Lower lobe of right lung (tissue), 2 donors: ENCODE data around the gene ARHGAP4. TPM values are rescaled to one million over a fixed set of nuclear protein-coding genes. Genes with fewer than 3 reads are reported as not detected.

Experiments used
- ATAC-seq, 2 donors: fragments of 200-7000 bp; cut with Tn5 transposase; one replicate each; pipeline ENCODE4 v1.9.1; 2020 to 2022; ENCODE audit warnings: mild to moderate bottlenecking in 2 of 2, moderate library complexity in 2 of 2
- DNase-seq: peaks from one replicate; pipeline ENCODE4 v3.0.0-alpha.2; 2020
- H3K27ac ChIP-seq: fragments of 200-600 bp; one replicate; pipeline ENCODE4 v1.8.0; 2022
- H3K27me3 ChIP-seq: fragments of 200-600 bp; one replicate; pipeline ENCODE4 v1.8.0; 2022; ENCODE audit warnings: low read depth
- H3K36me3 ChIP-seq: fragments of 200-600 bp; one replicate; pipeline ENCODE4 v1.8.0; 2022; ENCODE audit warnings: mild to moderate bottlenecking
- H3K4me1 ChIP-seq: fragments of 200-600 bp; one replicate; pipeline ENCODE4 v1.8.0; 2022
- H3K4me3 ChIP-seq: fragments of 200-600 bp; one replicate; pipeline ENCODE4 v1.8.0; 2022; ENCODE audit warnings: mild to moderate bottlenecking
- H3K9me3 ChIP-seq: fragments of 200-600 bp; one replicate; pipeline ENCODE4 v1.8.0; 2022
- CTCF ChIP-seq: fragments of 200-600 bp; IDR thresholded peaks from one replicate; pipeline ENCODE4 v1.8.0; 2022; ENCODE audit warnings: antibody characterized with exemption, mild to moderate bottlenecking
- intact Hi-C: fragments of 100-400 bp; cut with DNase I; formaldehyde crosslinking; loops from one replicate; pipeline ENCODE4 v1.11.0; 2022
- total RNA-seq: library from RNA; stranded (reverse); fragmentation: NEBNext Ultra II Directional; extraction: Animal tissue kit (Norgen Biotek cat#: 25700); gene quantifications from one replicate; pipeline ENCODE4 v1.2.1, GENCODE V29; 2021
- donor health status: DM: no; HTN: yes; CAD: no; lungs with severe emphysema.

The ARHGAP4 gene
- total RNA-seq, 1 donor from 2014 or later, result 70.7 TPM

GRCh38 chrX:153952373-153953026, 26.4 kb upstream of the ARHGAP4 start:
- ATAC-seq (no peak), DNase-seq (no peak)
- Histone ChIP-seq H3K4me3 (no peak overlapping the region), H3K27ac (no peak overlapping the region), H3K4me1 (peaks cover 5% of the 10 kb centered on the region), H3K9me3 (no peaks in the 10 kb centered on the region), H3K36me3 (peaks cover 87% of the 10 kb centered on the region), H3K27me3 (no peaks in the 10 kb centered on the region)
- intact Hi-C loops, result loop anchor here (10.0 kb wide), 1 partner anchor 188 kb away; the partner anchor contains the start of gene PLXNB3
- no peak for TF ChIP-seq CTCF

- no peaks in the 10 kb centered on the region for H3K9me3 ChIP-seq
Observed at GRCh38 chrX:153951683-153952372, 25.8 kb upstream of the ARHGAP4 start.

GRCh38 chrX:153950127-153950526, 24.1 kb upstream of the ARHGAP4 start:
- Histone ChIP-seq H3K27me3 (no peaks in the 10 kb centered on the region), H3K4me1 (peaks cover 5% of the 10 kb centered on the region), H3K9me3 (no peaks in the 10 kb centered on the region), H3K36me3 (peaks cover 65% of the 10 kb centered on the region), H3K27ac (no peak overlapping the region), H3K4me3 (no peak overlapping the region)
- no peak for TF ChIP-seq CTCF
- no peak for ATAC-seq
- intact Hi-C loops, result loop anchor here (10.0 kb wide), 1 partner anchor 185 kb away; the partner anchor contains the start of gene PLXNB3
- DNase-seq, result no peak

More at GRCh38 chrX:153951683-153952372, 25.8 kb upstream of the ARHGAP4 start:
- intact Hi-C loops, result loop anchor here (10.0 kb wide), 1 partner anchor 187 kb away; the partner anchor contains the start of gene PLXNB3
- Histone ChIP-seq H3K27ac (no peak overlapping the region), H3K36me3 (peaks cover 81% of the 10 kb centered on the region), H3K27me3 (no peaks in the 10 kb centered on the region), H3K4me1 (peaks cover 5% of the 10 kb centered on the region), H3K4me3 (no peak overlapping the region)
- no peak for DNase-seq
- TF ChIP-seq CTCF, result no peak
- no peak for ATAC-seq

GRCh38 chrX:153948847-153949805, 23.1 kb upstream of the ARHGAP4 start:
- TF ChIP-seq CTCF, result no peak
- Histone ChIP-seq H3K36me3 (peaks cover 55% of the 10 kb centered on the region), H3K4me1 (peaks cover 5% of the 10 kb centered on the region), H3K9me3 (no peaks in the 10 kb centered on the region), H3K27me3 (no peaks in the 10 kb centered on the region), H3K27ac (peak overlapping the region; percentile 36), H3K4me3 (no peak overlapping the region)
- DNase-seq, result no peak
- no peak for ATAC-seq
- intact Hi-C loops, result no loop called here

- H3K36me3 ChIP-seq, result peaks cover 45% of the 10 kb centered on the region
- H3K27ac ChIP-seq, result peak overlapping the region; percentile 60
- TF ChIP-seq CTCF, result no peak
- intact Hi-C loops, result no loop called here
- DNase-seq (no peak), ATAC-seq (no peak)
- H3K9me3 ChIP-seq, result no peaks in the 10 kb centered on the region
- H3K4me1 ChIP-seq, result peaks cover 5% of the 10 kb centered on the region
- no peak overlapping the region for H3K4me3 ChIP-seq
- no peaks in the 10 kb centered on the region for H3K27me3 ChIP-seq
Observed at GRCh38 chrX:153948002-153948466, 22.0 kb upstream of the ARHGAP4 start.
